H1 (cell line): ENCODE measurements around the gene ZNF620. TPM values are rescaled to one million over a fixed set of nuclear protein-coding genes. Genes with fewer than 3 reads are reported as not detected.

Source experiments
- BRCA1 ChIP-seq: IDR thresholded peaks from 2 replicates; pipeline ENCODE4 v1.6.1; 2012; ENCODE audit warnings: low read depth, low read length, improper control_type of control experiment
- CHD2 ChIP-seq: IDR thresholded peaks from 2 replicates; pipeline ENCODE4 v1.6.1; 2012; ENCODE audit warnings: low read length, improper control_type of control experiment
- KDM4A ChIP-seq: IDR thresholded peaks from one replicate; pipeline ENCODE4 v1.7.1; 2012; ENCODE audit warnings: low read depth, mild to moderate bottlenecking, moderate library complexity, low read length, inconsistent platforms; ENCODE audit not compliant: severe bottlenecking
- RNF2 ChIP-seq: fragments of 200-900, 300-1000 bp; sonication (generic); IDR thresholded peaks from 2 replicates; pipeline ENCODE4 v1.7.1; 2016; ENCODE audit warnings: borderline replicate concordance, low read depth, mild to moderate bottlenecking, antibody characterized with exemption, low read length; ENCODE audit not compliant: poor library complexity, severe bottlenecking; ENCODE audit errors: missing control alignments
- SIX5 ChIP-seq: IDR thresholded peaks from 2 replicates; pipeline ENCODE4 v1.6.1; 2011; ENCODE audit warnings: mild to moderate bottlenecking, low read depth, low read length
- SRF ChIP-seq: IDR thresholded peaks from 2 replicates; pipeline ENCODE4 v1.6.1; 2011; ENCODE audit warnings: mild to moderate bottlenecking, low read depth, low read length, moderate library complexity
- TAF1 ChIP-seq: IDR thresholded peaks from 2 replicates; pipeline ENCODE4 v1.6.1; 2011; ENCODE audit warnings: mild to moderate bottlenecking, low read depth, low read length
- TCF12 ChIP-seq: IDR thresholded peaks from 2 replicates; pipeline ENCODE4 v1.6.1; 2011; ENCODE audit warnings: low read depth, mild to moderate bottlenecking, low read length
- polyA plus RNA-seq, 7 experiments: library from polyadenylated mRNA; depleted of rRNA in 3 of 7; stranded (reverse) in 5 of 7; unstranded in 2 of 7; fragments of >200 nt in 5 of 7; fragments of 200-250 nt in 2 of 7; gene quantifications; 1 replicate in 5 of 7; 2 replicates in 1 of 7; 4 replicates in 1 of 7; pipeline versions ENCODE4 v1.2.1 to v1.2.3, GENCODE V29; 2011 to 2013; ENCODE audit warnings: missing spikeins in 2 of 7, mixed read lengths in 2 of 7
- total RNA-seq: library from RNA; stranded (reverse); fragmentation: NEBNext Ultra II Directional; extraction: Animal tissue kit (Norgen Biotek cat#: 25700); gene quantifications from 2 replicates; pipeline ENCODE4 v1.2.1, GENCODE V29; 2021
- TF ChIP-seq, protein P1 (sequence below): fragments of 300-600 bp; sonication (generic); IDR thresholded peaks from 2 replicates; pipeline ENCODE4 v1.7.1; 2012; ENCODE audit warnings: low read length, moderate library complexity, mild to moderate bottlenecking, inconsistent platforms; ENCODE audit not compliant: insufficient replicate concordance
- TF ChIP-seq, protein P2 (sequence below): IDR thresholded peaks from 2 replicates; pipeline ENCODE4 v1.6.1; 2012; ENCODE audit warnings: inconsistent platforms

The ZNF620 gene
- total and polyA plus RNA-seq, 2 of the 8 experiments (the other 6 are each of a cell fraction or from before 2014, with no cell fraction given): 5.1 to 20.2 TPM

DNA sequence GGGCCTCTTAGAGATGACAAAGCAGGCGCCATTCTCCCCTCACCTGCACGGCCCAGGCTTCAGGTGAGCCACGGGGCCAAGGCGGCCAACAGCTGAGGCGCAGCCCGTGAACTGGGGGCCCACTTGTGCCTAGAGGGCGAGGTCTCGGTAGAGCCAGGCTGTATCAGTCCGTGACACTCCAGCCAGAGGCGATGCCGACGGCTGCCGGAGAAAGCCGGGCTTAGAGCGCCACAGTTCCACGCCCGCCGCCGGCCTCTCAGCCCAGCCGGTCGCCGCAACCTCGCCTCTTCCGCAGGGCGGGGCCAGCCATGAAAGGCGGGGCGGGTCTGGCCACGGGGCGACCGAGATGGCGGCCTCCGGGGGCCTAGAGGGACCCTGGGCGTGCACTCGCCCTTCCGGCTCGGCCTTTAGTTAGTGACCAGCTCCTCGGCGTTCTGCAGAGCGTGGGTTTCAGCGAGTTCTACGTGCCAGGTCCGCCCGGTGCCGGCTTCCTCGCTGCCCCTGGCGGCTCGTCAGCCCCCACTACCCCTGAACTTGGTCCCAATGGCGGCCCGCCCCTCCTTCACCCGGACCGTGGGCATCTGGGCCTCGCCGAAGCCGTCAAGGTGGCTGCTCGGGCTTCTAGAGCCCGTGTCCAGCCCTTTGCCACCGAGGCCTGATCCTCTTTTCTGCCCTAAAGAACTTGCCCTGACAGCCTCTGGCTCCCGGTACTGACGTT, 18.9 kb downstream of the ZNF620 start, which contains the start of gene ZNF621 (continued):
- peak; percentile 79 for TF ChIP-seq KDM4A
- TF ChIP-seq CHD2: no peak
- no peak for TF ChIP-seq RNF2
- no peak for TF ChIP-seq SIX5
- TF ChIP-seq BRCA1: no peak
- TF ChIP-seq, protein P1, sequence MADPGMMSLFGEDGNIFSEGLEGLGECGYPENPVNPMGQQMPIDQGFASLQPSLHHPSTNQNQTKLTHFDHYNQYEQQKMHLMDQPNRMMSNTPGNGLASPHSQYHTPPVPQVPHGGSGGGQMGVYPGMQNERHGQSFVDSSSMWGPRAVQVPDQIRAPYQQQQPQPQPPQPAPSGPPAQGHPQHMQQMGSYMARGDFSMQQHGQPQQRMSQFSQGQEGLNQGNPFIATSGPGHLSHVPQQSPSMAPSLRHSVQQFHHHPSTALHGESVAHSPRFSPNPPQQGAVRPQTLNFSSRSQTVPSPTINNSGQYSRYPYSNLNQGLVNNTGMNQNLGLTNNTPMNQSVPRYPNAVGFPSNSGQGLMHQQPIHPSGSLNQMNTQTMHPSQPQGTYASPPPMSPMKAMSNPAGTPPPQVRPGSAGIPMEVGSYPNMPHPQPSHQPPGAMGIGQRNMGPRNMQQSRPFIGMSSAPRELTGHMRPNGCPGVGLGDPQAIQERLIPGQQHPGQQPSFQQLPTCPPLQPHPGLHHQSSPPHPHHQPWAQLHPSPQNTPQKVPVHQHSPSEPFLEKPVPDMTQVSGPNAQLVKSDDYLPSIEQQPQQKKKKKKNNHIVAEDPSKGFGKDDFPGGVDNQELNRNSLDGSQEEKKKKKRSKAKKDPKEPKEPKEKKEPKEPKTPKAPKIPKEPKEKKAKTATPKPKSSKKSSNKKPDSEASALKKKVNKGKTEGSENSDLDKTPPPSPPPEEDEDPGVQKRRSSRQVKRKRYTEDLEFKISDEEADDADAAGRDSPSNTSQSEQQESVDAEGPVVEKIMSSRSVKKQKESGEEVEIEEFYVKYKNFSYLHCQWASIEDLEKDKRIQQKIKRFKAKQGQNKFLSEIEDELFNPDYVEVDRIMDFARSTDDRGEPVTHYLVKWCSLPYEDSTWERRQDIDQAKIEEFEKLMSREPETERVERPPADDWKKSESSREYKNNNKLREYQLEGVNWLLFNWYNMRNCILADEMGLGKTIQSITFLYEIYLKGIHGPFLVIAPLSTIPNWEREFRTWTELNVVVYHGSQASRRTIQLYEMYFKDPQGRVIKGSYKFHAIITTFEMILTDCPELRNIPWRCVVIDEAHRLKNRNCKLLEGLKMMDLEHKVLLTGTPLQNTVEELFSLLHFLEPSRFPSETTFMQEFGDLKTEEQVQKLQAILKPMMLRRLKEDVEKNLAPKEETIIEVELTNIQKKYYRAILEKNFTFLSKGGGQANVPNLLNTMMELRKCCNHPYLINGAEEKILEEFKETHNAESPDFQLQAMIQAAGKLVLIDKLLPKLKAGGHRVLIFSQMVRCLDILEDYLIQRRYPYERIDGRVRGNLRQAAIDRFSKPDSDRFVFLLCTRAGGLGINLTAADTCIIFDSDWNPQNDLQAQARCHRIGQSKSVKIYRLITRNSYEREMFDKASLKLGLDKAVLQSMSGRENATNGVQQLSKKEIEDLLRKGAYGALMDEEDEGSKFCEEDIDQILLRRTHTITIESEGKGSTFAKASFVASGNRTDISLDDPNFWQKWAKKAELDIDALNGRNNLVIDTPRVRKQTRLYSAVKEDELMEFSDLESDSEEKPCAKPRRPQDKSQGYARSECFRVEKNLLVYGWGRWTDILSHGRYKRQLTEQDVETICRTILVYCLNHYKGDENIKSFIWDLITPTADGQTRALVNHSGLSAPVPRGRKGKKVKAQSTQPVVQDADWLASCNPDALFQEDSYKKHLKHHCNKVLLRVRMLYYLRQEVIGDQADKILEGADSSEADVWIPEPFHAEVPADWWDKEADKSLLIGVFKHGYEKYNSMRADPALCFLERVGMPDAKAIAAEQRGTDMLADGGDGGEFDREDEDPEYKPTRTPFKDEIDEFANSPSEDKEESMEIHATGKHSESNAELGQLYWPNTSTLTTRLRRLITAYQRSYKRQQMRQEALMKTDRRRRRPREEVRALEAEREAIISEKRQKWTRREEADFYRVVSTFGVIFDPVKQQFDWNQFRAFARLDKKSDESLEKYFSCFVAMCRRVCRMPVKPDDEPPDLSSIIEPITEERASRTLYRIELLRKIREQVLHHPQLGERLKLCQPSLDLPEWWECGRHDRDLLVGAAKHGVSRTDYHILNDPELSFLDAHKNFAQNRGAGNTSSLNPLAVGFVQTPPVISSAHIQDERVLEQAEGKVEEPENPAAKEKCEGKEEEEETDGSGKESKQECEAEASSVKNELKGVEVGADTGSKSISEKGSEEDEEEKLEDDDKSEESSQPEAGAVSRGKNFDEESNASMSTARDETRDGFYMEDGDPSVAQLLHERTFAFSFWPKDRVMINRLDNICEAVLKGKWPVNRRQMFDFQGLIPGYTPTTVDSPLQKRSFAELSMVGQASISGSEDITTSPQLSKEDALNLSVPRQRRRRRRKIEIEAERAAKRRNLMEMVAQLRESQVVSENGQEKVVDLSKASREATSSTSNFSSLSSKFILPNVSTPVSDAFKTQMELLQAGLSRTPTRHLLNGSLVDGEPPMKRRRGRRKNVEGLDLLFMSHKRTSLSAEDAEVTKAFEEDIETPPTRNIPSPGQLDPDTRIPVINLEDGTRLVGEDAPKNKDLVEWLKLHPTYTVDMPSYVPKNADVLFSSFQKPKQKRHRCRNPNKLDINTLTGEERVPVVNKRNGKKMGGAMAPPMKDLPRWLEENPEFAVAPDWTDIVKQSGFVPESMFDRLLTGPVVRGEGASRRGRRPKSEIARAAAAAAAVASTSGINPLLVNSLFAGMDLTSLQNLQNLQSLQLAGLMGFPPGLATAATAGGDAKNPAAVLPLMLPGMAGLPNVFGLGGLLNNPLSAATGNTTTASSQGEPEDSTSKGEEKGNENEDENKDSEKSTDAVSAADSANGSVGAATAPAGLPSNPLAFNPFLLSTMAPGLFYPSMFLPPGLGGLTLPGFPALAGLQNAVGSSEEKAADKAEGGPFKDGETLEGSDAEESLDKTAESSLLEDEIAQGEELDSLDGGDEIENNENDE: no peak
- TF ChIP-seq, protein P2, sequence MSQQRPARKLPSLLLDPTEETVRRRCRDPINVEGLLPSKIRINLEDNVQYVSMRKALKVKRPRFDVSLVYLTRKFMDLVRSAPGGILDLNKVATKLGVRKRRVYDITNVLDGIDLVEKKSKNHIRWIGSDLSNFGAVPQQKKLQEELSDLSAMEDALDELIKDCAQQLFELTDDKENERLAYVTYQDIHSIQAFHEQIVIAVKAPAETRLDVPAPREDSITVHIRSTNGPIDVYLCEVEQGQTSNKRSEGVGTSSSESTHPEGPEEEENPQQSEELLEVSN: no peak
- TF ChIP-seq TAF1: peak; percentile 98
- no peak for TF ChIP-seq SRF
- TF ChIP-seq TCF12: 0 out of 2 replicates have a peak, but pooled peaks have one; percentile 4
